H1 (cell line): ENCODE data around the gene CES3. TPM values are rescaled to one million over a fixed set of nuclear protein-coding genes. Genes with fewer than 3 reads are reported as not detected.

Experiments used
- CTCF ChIA-PET: fragments of 300-600 bp; sonication (Branson Sonifier 250); formaldehyde crosslinking; loops from one replicate; lab custom pipeline; 2021; ENCODE audit not compliant: partially characterized antibody; lab: Charles Lee
- POLR2A ChIA-PET: fragments of 300-600 bp; sonication (Branson Sonifier 250); formaldehyde crosslinking; loops from one replicate; lab custom pipeline; 2021; ENCODE audit warnings: inconsistent platforms; ENCODE audit not compliant: partially characterized antibody; lab: Charles Lee
- DNase-seq, 2 experiments: peaks; one replicate each; pipeline versions ENCODE4 v3.0.0 to v3.0.0-alpha.2; 2010 to 2022; ENCODE audit warnings: low spot score in 2 of 2, low read depth in 1 of 2, mixed read lengths in 1 of 2
- FAIRE-seq: peaks from 2 replicates; lab custom pipeline; 2011; peaks lifted over from hg19 to GRCh38; lab: Jason Lieb, UNC
- H2AFZ ChIP-seq: 2 replicates; pipeline ENCODE4 v1.8.1; 2012; ENCODE audit warnings: low read length, inconsistent platforms
- H2AK5ac ChIP-seq: 2 replicates; pipeline ENCODE4 v1.6.1; 2013; ENCODE audit warnings: low read depth, low read length
- H2BK120ac ChIP-seq: replicated peaks from 2 replicates; pipeline ENCODE3; 2013; ENCODE audit warnings: low read depth, low read length, inconsistent platforms
- H2BK12ac ChIP-seq: 2 replicates; pipeline ENCODE4 v1.6.1; 2013; ENCODE audit warnings: low read depth, low read length
- H2BK15ac ChIP-seq: 2 replicates; pipeline ENCODE4 v1.6.1; 2013; ENCODE audit warnings: low read length
- H2BK20ac ChIP-seq: 2 replicates; pipeline ENCODE4 v1.6.1; 2013; ENCODE audit warnings: low read length
- H2BK5ac ChIP-seq: 2 replicates; pipeline ENCODE4 v1.6.1; 2013; ENCODE audit warnings: low read depth, low read length
- H3K14ac ChIP-seq: 2 replicates; pipeline ENCODE4 v1.6.1; 2013; ENCODE audit warnings: inconsistent platforms; ENCODE audit not compliant: insufficient read length
- H3K18ac ChIP-seq: 2 replicates; pipeline ENCODE4 v1.6.1; 2013; ENCODE audit warnings: low read length; ENCODE audit errors: extremely low read depth
- H3K23ac ChIP-seq: 2 replicates; pipeline ENCODE4 v1.6.1; 2013; ENCODE audit warnings: inconsistent platforms; ENCODE audit not compliant: insufficient read length
- H3K23me2 ChIP-seq: 2 replicates; pipeline ENCODE4 v1.6.1; 2013; ENCODE audit warnings: low read depth, low read length
- H3K27ac ChIP-seq: 2 replicates; pipeline ENCODE4 v1.6.1; 2011; ENCODE audit warnings: low read depth, low read length, inconsistent platforms
- H3K27me3 ChIP-seq, 4 experiments: replicated peaks in 1 of 4; 1 replicate in 1 of 4; 2 replicates in 3 of 4; pipeline versions ENCODE4 v1.6.1 to v1.8.1; 2011 to 2013; ENCODE audit warnings: low read length in 3 of 4, mild to moderate bottlenecking in 3 of 4, inconsistent platforms in 2 of 4, mixed read lengths in 2 of 4, moderate library complexity in 1 of 4; ENCODE audit not compliant: control insufficient read depth in 3 of 4, insufficient read depth in 3 of 4; ENCODE audit errors: extremely low read depth in 1 of 4
- H3K36me3 ChIP-seq, 4 experiments: 2 replicates each; pipeline versions ENCODE4 v1.6.1 to v1.8.1; 2011 to 2013; ENCODE audit warnings: mild to moderate bottlenecking in 4 of 4, low read length in 3 of 4, moderate library complexity in 2 of 4, control low read depth in 1 of 4, inconsistent platforms in 1 of 4; ENCODE audit not compliant: insufficient read depth in 4 of 4, control insufficient read depth in 2 of 4
- H3K4ac ChIP-seq: replicated peaks from 2 replicates; pipeline ENCODE3; 2013; ENCODE audit warnings: low read length, low read depth, mixed read lengths, inconsistent platforms; ENCODE audit not compliant: insufficient read length
- H3K4me1 ChIP-seq, 4 experiments: replicated peaks in 1 of 4; 1 replicate in 1 of 4; 2 replicates in 3 of 4; pipeline versions ENCODE4 v1.6.1 to v1.8.1; 2011 to 2013; ENCODE audit warnings: low read length in 3 of 4, inconsistent platforms in 2 of 4, mixed read lengths in 1 of 4; ENCODE audit not compliant: insufficient read depth in 4 of 4, control insufficient read depth in 3 of 4
- H3K4me2 ChIP-seq, 2 experiments: 2 replicates each; pipeline versions ENCODE4 v1.6.1 to v1.8.1; 2011 to 2013; ENCODE audit warnings: low read depth in 2 of 2, low read length in 2 of 2, control low read depth in 1 of 2, inconsistent platforms in 1 of 2, mild to moderate bottlenecking in 1 of 2; ENCODE audit not compliant: insufficient read depth in 1 of 2
- H3K4me3 ChIP-seq, 4 experiments: fragments of 200-600, 300-600 bp in 1 of 4; sonication (generic), shearing (Covaris generic), sonication (Bioruptor Twin) in 1 of 4; 2 replicates each; pipeline versions ENCODE4 v1.5.1 to v1.8.1; 2011 to 2016; ENCODE audit warnings: low read length in 4 of 4, low read depth in 3 of 4, control low read depth in 2 of 4, inconsistent platforms in 2 of 4, mild to moderate bottlenecking in 2 of 4, mixed read lengths in 1 of 4, moderate library complexity in 1 of 4; ENCODE audit not compliant: insufficient read depth in 2 of 4; ENCODE audit errors: extremely low read depth in 1 of 4
- H3K56ac ChIP-seq: replicated peaks from 2 replicates; pipeline ENCODE3; 2013; ENCODE audit warnings: low read depth, mild to moderate bottlenecking, mixed read lengths, low read length, inconsistent platforms; ENCODE audit not compliant: insufficient read length
- H3K79me1 ChIP-seq: 2 replicates; pipeline ENCODE4 v1.6.1; 2013; ENCODE audit warnings: low read depth, low read length, control low read depth
- H3K79me2 ChIP-seq, 2 experiments: 2 replicates each; pipeline versions ENCODE4 v1.6.1 to v1.8.1; 2012 to 2013; ENCODE audit warnings: low read length in 2 of 2, mild to moderate bottlenecking in 2 of 2, inconsistent platforms in 1 of 2; ENCODE audit not compliant: insufficient read depth in 2 of 2, control insufficient read depth in 1 of 2
- H3K9ac ChIP-seq, 4 experiments: replicated peaks in 1 of 4; 1 replicate in 1 of 4; 2 replicates in 3 of 4; pipeline versions ENCODE4 v1.6.1 to v1.8.1; 2011 to 2013; ENCODE audit warnings: low read depth in 3 of 4, low read length in 3 of 4, control low read depth in 2 of 4, mild to moderate bottlenecking in 2 of 4, moderate library complexity in 2 of 4, inconsistent platforms in 1 of 4; ENCODE audit errors: extremely low read depth in 1 of 4
- H3K9me3 ChIP-seq, 2 experiments: 2 replicates each; pipeline versions ENCODE4 v1.6.1 to v1.8.1; 2012 to 2013; ENCODE audit warnings: mild to moderate bottlenecking in 2 of 2, moderate library complexity in 2 of 2, control low read depth in 1 of 2, inconsistent platforms in 1 of 2, low read depth in 1 of 2, low read length in 1 of 2, mixed read lengths in 1 of 2; ENCODE audit not compliant: insufficient read depth in 2 of 2
- H4K20me1 ChIP-seq, 2 experiments: replicated peaks in 1 of 2; 2 replicates each; pipeline versions ENCODE3 to v1.8.1; 2011 to 2013; ENCODE audit warnings: inconsistent platforms in 2 of 2, low read length in 2 of 2, mild to moderate bottlenecking in 1 of 2; ENCODE audit not compliant: insufficient read depth in 2 of 2, control insufficient read depth in 1 of 2
- H4K5ac ChIP-seq: 2 replicates; pipeline ENCODE4 v1.6.1; 2013; ENCODE audit warnings: low read length, low read depth, mixed read lengths, inconsistent platforms; ENCODE audit not compliant: insufficient read length
- H4K8ac ChIP-seq: 2 replicates; pipeline ENCODE4 v1.8.0; 2013; ENCODE audit warnings: mild to moderate bottlenecking, moderate library complexity, low read length, inconsistent platforms; ENCODE audit not compliant: insufficient read depth; ENCODE audit errors: extremely low read depth
- H4K91ac ChIP-seq: replicated peaks from 2 replicates; pipeline ENCODE3; 2013; ENCODE audit warnings: low read length, mixed read lengths, inconsistent platforms; ENCODE audit not compliant: insufficient read length
- BRCA1 ChIP-seq: IDR thresholded peaks from 2 replicates; pipeline ENCODE4 v1.6.1; 2012; ENCODE audit warnings: low read depth, low read length, improper control_type of control experiment
- CBX5 ChIP-seq: fragments of 300-800, 300-1000 bp; sonication (generic); IDR thresholded peaks from 2 replicates; pipeline ENCODE4 v1.7.1; 2016; ENCODE audit warnings: antibody characterized with exemption, low read length, low read depth
- E2F6 ChIP-seq: IDR thresholded peaks from 2 replicates; pipeline ENCODE4 v1.6.1; 2012; ENCODE audit warnings: inconsistent platforms
- KDM4A ChIP-seq: IDR thresholded peaks from one replicate; pipeline ENCODE4 v1.7.1; 2012; ENCODE audit warnings: low read depth, mild to moderate bottlenecking, moderate library complexity, low read length, inconsistent platforms; ENCODE audit not compliant: severe bottlenecking
- RAD21 ChIP-seq, 2 experiments: IDR thresholded peaks in 1 of 2; conservative IDR thresholded peaks in 1 of 2; 2 replicates each; pipeline ENCODE4 v1.6.1; 2011; ENCODE audit warnings: low read depth in 2 of 2, low read length in 2 of 2, improper control_type of control experiment in 1 of 2, inconsistent platforms in 1 of 2, mild to moderate bottlenecking in 1 of 2, moderate library complexity in 1 of 2
- RBBP5 ChIP-seq: IDR thresholded peaks from 2 replicates; pipeline ENCODE4 v1.7.1; 2012; ENCODE audit warnings: low read depth, mild to moderate bottlenecking, inconsistent platforms, low read length, moderate library complexity, borderline replicate concordance
- SAP30 ChIP-seq: fragments of 300-600 bp; sonication (generic); IDR thresholded peaks from 2 replicates; pipeline ENCODE4 v1.7.1; 2012; ENCODE audit warnings: low read length, moderate library complexity, mild to moderate bottlenecking, inconsistent platforms; ENCODE audit not compliant: insufficient read depth, insufficient replicate concordance
- SIN3A ChIP-seq, 2 experiments: IDR thresholded peaks in 1 of 2; conservative IDR thresholded peaks in 1 of 2; 2 replicates each; pipeline ENCODE4 v1.6.1; 2011 to 2012; ENCODE audit warnings: low read length in 2 of 2, improper control_type of control experiment in 1 of 2, low read depth in 1 of 2, mild to moderate bottlenecking in 1 of 2
- SIRT6 ChIP-seq: IDR thresholded peaks from one replicate; pipeline ENCODE4 v1.7.1; 2012; ENCODE audit warnings: low read length, inconsistent platforms
- TEAD4 ChIP-seq: IDR thresholded peaks from 2 replicates; pipeline ENCODE4 v1.6.1; 2012; ENCODE audit warnings: low read depth, low read length, inconsistent platforms, mixed read lengths
- WGBS, 2 experiments: shearing (Covaris generic) in 1 of 2; methylation state at CpG; one replicate each; pipeline versions ENCODE4 v1.1.6 to v1.1.7; 2013 to 2015; ENCODE audit warnings: low lambda C conversion rate in 2 of 2, mixed read lengths in 2 of 2, inconsistent platforms in 1 of 2, low coverage in 1 of 2, missing lambda C conversion rate in 1 of 2; ENCODE audit not compliant: insufficient replicate concordance in 2 of 2, insufficient coverage in 1 of 2, insufficient read length in 1 of 2; ENCODE audit errors: extremely low coverage in 1 of 2, missing lambda C conversion rate in 1 of 2; 5-methylcytosine and 5-hydroxymethylcytosine counted together
- polyA plus RNA-seq, 7 experiments: library from polyadenylated mRNA; depleted of rRNA in 3 of 7; stranded (reverse) in 5 of 7; unstranded in 2 of 7; fragments of >200 nt in 5 of 7; fragments of 200-250 nt in 2 of 7; gene quantifications; 1 replicate in 5 of 7; 2 replicates in 1 of 7; 4 replicates in 1 of 7; pipeline versions ENCODE4 v1.2.1 to v1.2.3, GENCODE V29; 2011 to 2013; ENCODE audit warnings: missing spikeins in 2 of 7, mixed read lengths in 2 of 7
- total RNA-seq: library from RNA; stranded (reverse); fragmentation: NEBNext Ultra II Directional; extraction: Animal tissue kit (Norgen Biotek cat#: 25700); gene quantifications from 2 replicates; pipeline ENCODE4 v1.2.1, GENCODE V29; 2021

The CES3 gene
- total and polyA plus RNA-seq, 2 of the 8 experiments (the other 6 are each of a cell fraction or from before 2014, with no cell fraction given): 1.6 to 2.2 TPM

- H2BK5ac ChIP-seq: no peak overlapping the region
- no peak overlapping the region for H2AK5ac ChIP-seq
- no peak overlapping the region for H3K23ac ChIP-seq
- H4K91ac ChIP-seq: no peak overlapping the region
- no peak overlapping the region for H3K56ac ChIP-seq
- H3K36me3 ChIP-seq: no peaks in the 10 kb centered on the region
- H3K4me2 ChIP-seq: no peak overlapping the region
- H3K23me2 ChIP-seq: no peaks in the 10 kb centered on the region; the same call in 1 of the 2 replicates
- no peak for FAIRE-seq
- peaks cover 0 to 4% of the 10 kb centered on the region in 2 experiments for H4K20me1 ChIP-seq
- H3K27ac ChIP-seq: no peak overlapping the region
- ChIA-PET CTCF (interaction anchor here (0.8 to 42.0 kb wide), 7 partner anchors 4 to 168 kb away, joined by 3 to 1009 read pairs (median 5); partner anchors contain the start of genes CDH16, CES3, DYNC1LI2 and PDP2), POLR2A (interaction anchor here (1.2 to 1.7 kb wide), 5 partner anchors 14 to 40 kb away, joined by 3 to 5 read pairs (median 3); partner anchors contain the start of gene PDP2)
- no peak overlapping the region for H2BK20ac ChIP-seq
- H3K9me3 ChIP-seq: no peaks in the 10 kb centered on the region
- no peak overlapping the region for H2BK120ac ChIP-seq
- no peak overlapping the region for H3K4ac ChIP-seq
- H3K4me1 ChIP-seq: no peaks in the 10 kb centered on the region; a peak in 1 of 7 replicates
- no peak overlapping the region for H3K4me3 ChIP-seq
- H2BK12ac ChIP-seq: no peak overlapping the region
- H3K79me1 ChIP-seq: peaks cover 2% of the 10 kb centered on the region; the same call in 1 of the 2 replicates
- no peak overlapping the region for H3K18ac ChIP-seq
- H4K5ac ChIP-seq: no peak overlapping the region
- H2BK15ac ChIP-seq: no peak overlapping the region
- no peak for DNase-seq
- no peak overlapping the region for H3K14ac ChIP-seq
- H2AFZ ChIP-seq: no peak overlapping the region
- WGBS, 2 experiments: 87% methylated on average over 5 of the region's 5 CpGs; no CpG with 5 or more reads in 1 of the 2 experiments
- no peak overlapping the region for H4K8ac ChIP-seq
- H3K27me3 ChIP-seq: peaks cover 4 to 19% (median 14%) of the 10 kb centered on the region in 4 experiments; a peak in 6 of 7 replicates
- H3K79me2 ChIP-seq: no peaks in the 10 kb centered on the region
- no peak overlapping the region; a peak in 1 of 7 replicates for H3K9ac ChIP-seq
- TF ChIP-seq BRCA1 (no peak), SIRT6 (no peak), SIN3A (conservative IDR thresholded peaks at IDR 0.05 in 1 of 2, IDR thresholded peaks at IDR 0.05 in 1 of 2; ENCODE audit: low read depth in 1 of 2, low read length in 2 of 2) (no peak), TEAD4 (no peak), SAP30 (no peak), KDM4A (no peak), RAD21 (IDR thresholded peaks at IDR 0.05 in 1 of 2, conservative IDR thresholded peaks at IDR 0.05 in 1 of 2; ENCODE audit: low read depth in 2 of 2, low read length in 2 of 2) (no peak), CBX5 (no peak), E2F6 (no peak), RBBP5 (no peak)
Measured at GRCh38 chr16:66919569-66920298, 41.3 kb upstream of the CES3 start.
